Stimulated activated CD8-positive, alpha-beta memory T cell treated with anti-CD3 and anti-CD28 coated beads, Interleukin-12 subunit alpha, Interleukin-12 subunit beta, amount 100 ng/mL, for 24 hours (primary cell): Measurements from ENCODE around the gene VAPB.
"Not testable (repeated sequence)": the region's sequence is repeated elsewhere in the genome, so short reads cannot be mapped to it uniquely, and the experiment has no call there.

Experiments used
- DNase-seq: peaks from one replicate; pipeline ENCODE4 v3.0.0-alpha.2; 2020; ENCODE audit errors: extremely low read depth

VAPB gene

GRCh38 chr20:58407201-58407873, 18.3 kb downstream of the VAPB start:
- DNase-seq = no peak

GRCh38 chr20:58407966-58408557, 19.0 kb downstream of the VAPB start:
- no peak for DNase-seq

- no peak for DNase-seq
Measured at GRCh38 chr20:58408603-58409246, 19.7 kb downstream of the VAPB start.

DNA sequence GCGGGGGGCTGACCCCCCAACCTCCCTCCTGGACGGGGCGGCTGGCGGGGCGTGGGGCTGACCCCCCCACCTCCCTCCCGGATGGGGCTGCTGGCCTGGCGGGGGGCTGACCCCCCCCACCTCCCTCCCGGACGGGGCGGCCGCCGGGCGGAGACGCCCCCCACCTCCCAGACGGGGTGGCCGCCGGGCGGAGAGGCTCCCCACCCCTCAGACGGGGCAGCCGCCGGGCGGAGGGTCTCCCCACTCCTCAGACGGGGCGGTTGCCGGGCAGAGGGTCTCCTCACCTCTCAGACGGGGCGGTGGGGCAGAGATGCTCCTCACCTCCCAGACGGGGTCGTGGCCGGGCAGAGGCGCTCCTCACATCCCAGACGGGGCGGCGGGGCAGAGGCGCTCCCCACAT, 25.2 kb downstream of the VAPB start:
- not testable (repeated sequence) for DNase-seq

GRCh38 chr20:58414786-58415185, 25.8 kb downstream of the VAPB start:
- DNase-seq = not testable (repeated sequence)

GRCh38 chr20:58416057-58416456, 27.0 kb downstream of the VAPB start:
- no peak for DNase-seq

GRCh38 chr20:58416835-58417234, 27.8 kb downstream of the VAPB start:
- no peak for DNase-seq

DNA sequence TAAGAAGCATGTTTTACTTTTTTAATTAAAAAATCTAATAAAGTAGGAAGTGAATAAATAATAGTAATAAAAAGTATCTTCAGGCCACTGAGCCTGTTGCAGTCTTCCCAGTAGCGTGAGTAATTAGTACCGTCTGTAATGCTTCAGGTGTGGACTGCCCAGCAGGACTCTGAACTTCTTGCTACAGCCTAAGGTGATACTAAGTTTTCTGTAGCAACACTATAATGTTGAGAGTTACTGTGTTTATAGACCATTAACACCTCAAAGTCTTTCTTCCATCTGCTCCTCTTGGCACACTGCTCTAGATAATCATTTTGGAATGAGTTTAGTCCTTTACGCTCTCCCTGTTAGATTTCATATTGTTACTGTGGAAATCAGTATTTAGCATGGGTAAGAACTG, 28.4 kb downstream of the VAPB start:
- no peak for DNase-seq

DNA sequence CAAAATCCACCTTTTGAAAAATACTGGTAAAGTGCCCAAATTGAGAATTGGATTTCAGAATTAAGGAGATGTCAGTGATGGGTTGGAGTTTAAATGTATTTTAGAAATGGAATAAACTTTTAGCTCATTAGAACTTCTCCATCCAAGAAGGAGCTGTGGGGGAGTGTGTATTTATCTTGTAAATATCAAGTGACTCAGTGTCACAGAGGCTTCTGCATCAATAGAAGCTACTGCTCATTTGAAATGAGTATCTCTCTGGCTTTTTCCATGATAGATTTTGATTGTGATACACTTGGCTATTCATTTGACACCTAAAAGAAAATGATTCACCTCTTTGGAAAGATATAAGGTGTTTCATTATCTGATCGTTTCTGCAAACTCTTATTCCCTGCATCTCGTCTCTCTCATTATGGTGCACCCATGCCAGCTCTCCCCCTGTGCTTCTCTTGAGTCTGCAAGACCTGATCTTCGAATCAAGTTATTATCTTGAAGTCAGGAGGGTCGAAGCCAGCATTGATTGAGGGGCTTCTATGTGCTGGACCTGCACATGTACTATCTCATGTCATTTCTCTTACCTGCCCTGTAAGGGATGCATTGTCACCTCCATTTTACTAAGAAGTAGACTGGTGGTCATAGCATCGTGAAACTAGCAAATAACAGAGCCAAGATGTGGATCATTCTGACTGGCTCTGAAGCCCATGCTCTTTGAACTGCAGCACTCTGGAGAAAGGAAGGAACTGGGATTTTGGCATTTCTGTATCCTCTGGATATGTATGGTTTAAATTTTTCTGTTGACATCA, 30.1 kb downstream of the VAPB start:
- DNase-seq = no peak

DNA sequence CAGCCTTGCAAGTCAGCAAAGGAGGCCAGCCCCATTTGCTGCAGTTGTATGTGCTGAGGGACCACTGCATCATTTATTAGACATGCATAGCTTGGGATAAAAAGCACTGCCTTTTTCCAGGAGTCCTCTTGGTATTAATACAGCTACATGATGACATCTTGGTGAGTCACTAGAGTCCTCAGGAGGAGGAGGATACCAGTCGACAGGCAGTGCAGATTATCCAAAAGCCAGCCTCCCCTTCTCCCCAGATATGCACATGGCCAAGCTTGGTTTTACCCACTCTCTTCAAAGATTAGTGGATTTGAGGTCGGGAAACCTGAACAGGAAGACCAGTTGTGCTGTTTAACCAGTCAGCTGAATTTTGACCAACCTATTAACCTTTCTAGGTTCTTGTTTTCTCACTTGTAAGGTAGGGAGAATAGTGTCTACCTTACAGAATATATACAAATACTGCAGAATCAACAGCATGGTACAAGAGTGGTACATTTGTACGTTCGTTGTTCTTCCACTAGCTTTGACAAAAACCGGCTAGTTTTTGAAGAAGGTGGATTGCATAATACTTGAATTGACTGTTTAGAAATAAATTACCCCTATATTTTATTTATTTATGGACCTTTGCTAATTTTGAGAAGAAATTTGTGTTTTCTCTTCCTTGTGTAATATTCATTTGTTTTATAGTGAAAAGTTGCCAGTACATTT, 31.9 kb downstream of the VAPB start:
- no peak for DNase-seq

- no peak for DNase-seq
Measured at GRCh38 chr20:58421497-58421850, 32.4 kb downstream of the VAPB start.

GRCh38 chr20:58424218-58424969, 35.4 kb downstream of the VAPB start:
- DNase-seq = no peak

- not testable (repeated sequence) for DNase-seq
Measured at GRCh38 chr20:58427571-58427970, 38.5 kb downstream of the VAPB start.

DNA sequence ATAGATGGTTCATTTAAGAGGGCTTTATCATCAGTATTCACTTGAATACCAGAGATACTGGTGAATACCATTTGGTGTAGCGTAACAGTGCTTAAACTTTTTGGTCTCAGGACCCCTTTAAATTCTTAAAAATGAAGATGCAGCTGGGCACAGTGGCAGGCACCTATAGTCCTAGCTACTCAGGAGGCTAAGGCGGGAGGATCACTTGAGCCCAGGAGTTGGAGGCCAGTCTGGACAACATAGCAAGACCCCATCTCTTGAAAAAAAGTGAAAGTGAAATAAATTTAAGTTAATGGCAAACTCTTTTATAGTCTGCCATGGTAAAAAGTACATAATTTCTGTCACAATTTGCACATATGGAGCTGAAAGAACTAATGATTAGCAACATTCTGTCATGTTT, 39.3 kb downstream of the VAPB start:
- DNase-seq = no peak

GRCh38 chr20:58429303-58429702, 40.3 kb downstream of the VAPB start:
- no peak for DNase-seq

DNA sequence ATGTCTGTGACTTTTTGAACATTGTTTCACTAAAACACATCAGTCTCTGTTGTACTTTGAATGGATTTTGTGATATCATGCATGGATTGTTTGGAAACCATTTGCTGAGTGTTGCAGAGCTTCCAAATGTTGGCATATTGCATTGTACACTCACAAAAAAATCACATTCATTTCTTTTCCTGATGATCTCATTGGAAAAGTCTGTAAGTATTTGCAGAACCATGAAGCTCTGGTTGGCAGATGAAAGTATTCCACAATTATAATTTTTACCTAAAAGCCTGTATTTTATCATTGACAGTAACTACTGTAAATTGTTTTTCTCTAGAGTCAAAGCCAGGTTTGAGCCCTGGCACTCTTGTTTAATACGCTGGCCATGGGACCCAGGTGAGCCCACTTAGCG, 42.1 kb downstream of the VAPB start:
- DNase-seq = no peak

GRCh38 chr20:58432186-58432954, 43.3 kb downstream of the VAPB start:
- no peak for DNase-seq

GRCh38 chr20:58433029-58433647, 44.1 kb downstream of the VAPB start:
- no peak for DNase-seq

DNA sequence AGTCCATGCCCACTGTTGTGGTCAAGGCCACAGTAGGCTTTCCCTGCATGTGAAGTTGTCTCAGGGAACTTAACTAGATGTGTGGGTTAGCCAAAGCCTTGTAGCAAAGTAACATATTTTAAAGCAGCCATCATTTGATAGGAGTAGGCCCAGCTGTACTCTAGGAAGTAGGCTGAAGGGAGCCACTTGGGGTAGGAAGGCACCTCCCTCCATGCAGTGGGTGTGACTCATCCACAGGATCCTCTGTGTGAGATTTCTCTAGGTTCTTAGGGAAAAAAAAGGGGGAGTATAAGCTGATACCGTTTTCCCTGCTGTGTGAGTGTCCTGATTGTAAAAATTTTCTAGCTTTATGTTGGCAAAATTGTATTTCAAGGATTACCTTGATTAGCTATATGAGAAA, 44.7 kb downstream of the VAPB start:
- DNase-seq = no peak

DNA sequence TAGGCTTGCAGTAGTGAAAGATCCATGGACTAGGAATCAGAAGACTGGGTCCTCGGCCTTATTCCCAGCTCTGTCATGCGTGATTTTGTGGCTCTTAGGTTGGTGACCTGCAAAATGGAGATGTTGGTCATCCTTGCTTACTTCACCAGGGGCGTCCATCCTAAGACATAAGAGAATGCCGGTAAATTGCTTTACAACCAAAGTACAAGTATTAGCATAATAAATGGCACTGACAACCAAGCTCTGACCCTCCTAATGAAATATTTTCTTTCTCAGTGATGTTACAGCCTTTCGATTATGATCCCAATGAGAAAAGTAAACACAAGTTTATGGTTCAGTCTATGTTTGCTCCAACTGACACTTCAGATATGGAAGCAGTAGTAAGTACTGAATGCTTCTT, 45.3 kb downstream of the VAPB start:
- no peak for DNase-seq
